Hepatocyte (in vitro differentiated cells): Measurements from ENCODE around the gene APBB2.

Source experiments
- EZH2 ChIP-seq: fragments of 200-600 bp; sonication (generic); IDR thresholded peaks from 2 replicates; pipeline ENCODE4 v1.6.1; 2016; ENCODE audit warnings: antibody characterized with exemption, mild to moderate bottlenecking, borderline replicate concordance
- TF ChIP-seq, protein P1 (sequence below): fragments of 200-600 bp; sonication (generic); IDR thresholded peaks from 2 replicates; pipeline ENCODE4 v1.5.1; 2016; ENCODE audit warnings: antibody characterized with exemption, mild to moderate bottlenecking; ENCODE audit not compliant: poor library complexity

DNA sequence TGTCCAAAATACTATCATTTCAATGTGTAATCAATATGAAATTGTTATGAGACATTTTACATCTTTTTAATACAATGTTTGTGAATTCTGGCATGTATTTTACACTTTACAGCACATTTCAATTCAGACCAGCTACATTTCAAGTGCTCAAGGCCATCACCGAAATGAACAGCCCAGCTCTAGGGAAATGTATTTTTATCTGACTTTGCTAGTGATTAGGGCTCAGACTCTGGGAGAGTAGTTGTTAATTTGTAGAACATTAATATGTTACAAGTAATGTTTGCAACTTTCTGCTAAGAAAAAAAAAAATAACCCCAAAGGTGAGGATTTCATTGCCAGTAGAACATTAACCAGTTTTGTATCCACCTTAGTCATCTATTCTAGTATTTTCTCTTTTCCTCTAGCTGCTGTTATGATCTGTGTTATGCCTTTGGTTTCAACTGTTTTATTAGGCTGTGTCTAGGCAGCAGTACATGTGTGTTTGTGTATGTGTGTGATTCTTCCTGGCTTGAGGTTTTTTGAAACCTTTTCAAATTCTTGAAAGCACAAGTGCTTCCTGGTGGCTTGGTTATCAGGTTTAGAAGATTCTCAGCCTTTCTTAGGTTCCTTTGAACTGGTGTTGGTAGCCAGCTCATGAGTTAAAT lies 338.7 kb downstream of the APBB2 start:
- TF ChIP-seq, protein P1, sequence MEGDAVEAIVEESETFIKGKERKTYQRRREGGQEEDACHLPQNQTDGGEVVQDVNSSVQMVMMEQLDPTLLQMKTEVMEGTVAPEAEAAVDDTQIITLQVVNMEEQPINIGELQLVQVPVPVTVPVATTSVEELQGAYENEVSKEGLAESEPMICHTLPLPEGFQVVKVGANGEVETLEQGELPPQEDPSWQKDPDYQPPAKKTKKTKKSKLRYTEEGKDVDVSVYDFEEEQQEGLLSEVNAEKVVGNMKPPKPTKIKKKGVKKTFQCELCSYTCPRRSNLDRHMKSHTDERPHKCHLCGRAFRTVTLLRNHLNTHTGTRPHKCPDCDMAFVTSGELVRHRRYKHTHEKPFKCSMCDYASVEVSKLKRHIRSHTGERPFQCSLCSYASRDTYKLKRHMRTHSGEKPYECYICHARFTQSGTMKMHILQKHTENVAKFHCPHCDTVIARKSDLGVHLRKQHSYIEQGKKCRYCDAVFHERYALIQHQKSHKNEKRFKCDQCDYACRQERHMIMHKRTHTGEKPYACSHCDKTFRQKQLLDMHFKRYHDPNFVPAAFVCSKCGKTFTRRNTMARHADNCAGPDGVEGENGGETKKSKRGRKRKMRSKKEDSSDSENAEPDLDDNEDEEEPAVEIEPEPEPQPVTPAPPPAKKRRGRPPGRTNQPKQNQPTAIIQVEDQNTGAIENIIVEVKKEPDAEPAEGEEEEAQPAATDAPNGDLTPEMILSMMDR: no peak
- no peak for TF ChIP-seq EZH2
